HG03521 (cell line): ENCODE measurements around the gene WIF1.

Source experiments
- ATAC-seq: cut with Tn5 transposase; IDR thresholded peaks from one replicate; pipeline ENCODE4 v1.9.1; 2021; ENCODE audit warnings: mild to moderate bottlenecking, moderate library complexity; ENCODE audit not compliant: unreplicated experiment

WIF1 gene

DNA sequence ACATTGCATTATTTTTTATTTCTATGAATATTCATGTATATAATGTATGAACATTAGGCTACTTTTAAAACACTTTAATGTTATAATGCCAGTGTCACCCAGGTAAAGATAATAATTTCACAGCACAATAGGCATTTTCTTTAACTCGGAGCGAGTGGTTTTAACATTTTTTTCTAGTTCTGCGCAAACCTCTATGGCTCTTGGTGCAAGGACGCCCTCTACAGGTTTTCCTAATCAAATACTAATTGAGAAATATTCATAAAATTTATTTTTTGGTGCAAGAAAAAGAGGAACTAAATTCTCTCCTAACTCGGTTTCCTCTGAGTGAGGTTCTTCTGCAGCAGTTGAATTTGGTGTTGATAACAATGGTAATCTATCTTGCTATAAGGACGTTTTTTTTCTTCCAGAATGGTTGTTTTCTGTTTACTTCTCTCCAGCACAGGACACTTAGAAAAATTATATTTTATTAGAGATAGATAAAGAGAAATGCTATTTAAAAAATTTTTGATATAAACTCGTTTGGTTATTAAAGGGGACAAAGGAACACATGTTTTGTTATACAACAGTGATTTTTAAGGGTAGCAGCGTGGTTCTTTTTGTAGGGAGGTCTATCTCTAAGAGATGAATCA lies 2.4 kb upstream of the WIF1 start:
- no peak for ATAC-seq

DNA sequence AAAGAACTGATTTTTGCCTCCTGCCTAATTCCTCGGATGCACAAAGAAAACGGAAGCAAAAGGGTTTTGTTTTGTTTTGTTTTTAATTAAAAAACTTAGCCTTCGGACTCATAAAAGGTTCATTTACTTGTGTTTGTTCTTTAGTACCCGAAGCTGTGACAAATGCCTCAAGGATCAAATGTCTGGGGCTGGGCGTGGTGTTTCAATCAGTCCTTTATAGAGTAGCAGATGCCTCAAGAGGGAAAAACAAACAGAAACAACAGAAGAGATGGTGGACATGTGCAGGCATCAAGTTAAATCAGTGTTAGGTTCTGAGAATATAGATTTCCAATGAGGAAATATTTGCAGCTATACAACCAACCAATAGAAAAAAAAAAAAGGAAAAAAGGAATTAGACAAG lies 1.6 kb upstream of the WIF1 start:
- no peak for ATAC-seq

DNA sequence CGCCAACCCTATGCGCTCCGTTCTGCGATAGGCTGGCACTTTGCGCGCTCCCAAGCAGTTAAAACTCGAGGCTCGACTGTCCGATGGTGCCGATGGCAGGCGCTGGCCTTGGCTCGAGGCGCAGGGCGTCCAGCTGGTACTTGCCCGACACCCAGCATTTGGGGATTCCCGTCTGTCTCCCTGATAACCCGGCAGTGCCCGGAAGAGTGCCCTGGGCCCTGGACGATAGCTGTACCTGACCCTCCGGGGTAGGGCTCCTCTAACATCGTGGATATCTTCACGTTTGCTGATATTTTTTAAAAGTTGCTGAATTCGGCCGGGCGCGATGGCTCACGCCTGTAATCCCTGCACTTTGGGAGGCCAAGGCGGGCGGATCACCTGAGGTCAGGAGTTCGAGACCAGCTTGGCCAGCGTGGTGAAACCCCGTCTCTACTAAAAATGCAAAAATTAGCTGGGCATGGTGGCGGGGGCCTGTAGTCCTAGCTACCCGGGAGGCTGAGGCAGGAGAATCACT lies 908 bp upstream of the WIF1 start:
- ATAC-seq: no peak

DNA sequence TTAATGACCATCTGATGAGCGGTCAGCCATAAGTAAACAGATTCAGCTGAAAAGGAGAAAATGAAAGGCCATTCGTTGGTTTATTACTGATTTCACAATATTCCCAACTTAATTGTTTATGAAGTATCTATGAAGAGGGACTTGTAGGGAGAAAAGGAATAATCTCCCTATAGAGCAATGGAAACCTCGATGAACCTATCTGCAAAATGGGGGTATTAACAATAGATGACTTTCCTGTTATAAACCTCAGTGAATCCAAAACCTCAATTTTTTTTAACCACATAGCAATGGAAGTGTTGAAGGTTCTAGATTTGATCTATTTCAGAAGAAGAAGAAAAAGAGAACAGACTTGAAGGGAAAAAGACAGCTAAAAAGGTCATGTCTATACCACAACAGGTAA lies 2.0 kb downstream of the WIF1 start:
- no peak for ATAC-seq

DNA sequence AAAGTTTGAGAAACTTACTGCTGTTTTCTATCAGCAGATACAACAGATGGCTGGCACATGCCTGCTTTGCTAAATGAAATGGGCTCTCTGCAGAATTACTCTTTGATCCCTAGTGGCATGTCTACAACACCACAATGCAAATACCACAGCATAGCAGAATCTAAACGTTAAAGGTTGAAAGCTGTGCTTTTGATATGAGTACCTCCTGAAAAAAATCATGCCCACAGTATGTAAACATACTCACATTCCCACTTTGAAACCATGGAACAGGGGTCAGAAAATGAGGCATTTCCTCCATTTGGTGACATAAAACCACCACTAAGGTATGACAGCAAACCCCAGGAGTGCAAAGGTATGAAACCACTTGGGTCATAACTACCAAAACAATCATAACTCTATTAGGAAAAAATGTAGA lies 7.5 kb downstream of the WIF1 start:
- ATAC-seq: no peak

DNA sequence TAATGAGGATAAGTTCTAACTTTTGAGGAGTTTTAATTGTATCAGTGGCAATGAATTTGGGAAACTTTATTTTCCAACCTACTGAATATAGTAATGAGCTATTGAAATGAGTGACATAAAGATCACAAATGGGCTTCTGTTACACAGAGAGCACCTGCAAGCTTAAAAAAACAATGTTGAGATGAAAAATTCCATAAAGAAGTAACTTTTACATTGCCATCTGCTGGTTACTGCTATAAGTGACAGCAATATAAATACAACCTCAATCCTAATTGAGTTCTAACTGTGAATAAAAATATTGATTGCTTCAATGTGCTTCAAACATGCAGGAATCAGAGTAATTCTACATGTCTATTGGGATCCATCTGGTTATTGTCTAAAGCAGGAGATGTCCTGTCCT lies 14.2 kb downstream of the WIF1 start:
- no peak for ATAC-seq

DNA sequence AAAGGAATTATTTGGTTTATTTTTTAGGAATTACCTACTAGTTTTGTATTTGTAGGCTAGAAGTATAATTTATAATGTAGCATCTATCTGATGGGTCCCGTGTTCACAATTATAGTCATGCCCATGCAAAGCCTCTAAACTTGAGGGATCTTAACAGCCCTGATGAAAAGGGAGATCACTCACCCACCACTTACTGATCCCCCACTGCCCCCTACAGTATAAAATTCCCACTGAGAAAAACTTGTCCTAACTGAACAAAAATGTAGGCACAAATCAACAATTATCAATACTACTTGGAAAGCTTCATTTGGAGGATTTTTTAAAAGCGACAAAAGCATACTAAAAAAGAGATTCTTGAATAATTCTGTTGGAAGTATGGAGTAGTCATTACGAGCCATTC lies 21.0 kb downstream of the WIF1 start:
- ATAC-seq: no peak

DNA sequence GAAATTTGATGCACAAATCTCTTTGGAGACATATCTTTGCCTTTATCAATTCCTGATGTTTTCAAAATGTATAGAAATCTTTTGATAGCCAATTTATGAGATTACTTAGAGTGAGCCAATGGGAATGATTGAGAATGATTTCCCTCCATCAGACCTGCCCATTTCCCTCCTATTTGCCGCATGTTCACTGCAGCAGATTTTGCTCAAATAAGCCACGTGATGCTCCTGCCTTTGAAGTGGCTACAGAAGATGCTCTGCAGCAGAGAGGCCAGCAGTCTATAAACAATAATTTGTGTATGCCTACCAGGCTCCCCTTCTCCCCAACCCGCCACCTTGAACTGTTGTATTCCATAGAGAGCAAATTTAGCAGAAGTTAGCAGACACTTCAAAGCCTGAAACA lies 21.9 kb downstream of the WIF1 start:
- no peak for ATAC-seq

DNA sequence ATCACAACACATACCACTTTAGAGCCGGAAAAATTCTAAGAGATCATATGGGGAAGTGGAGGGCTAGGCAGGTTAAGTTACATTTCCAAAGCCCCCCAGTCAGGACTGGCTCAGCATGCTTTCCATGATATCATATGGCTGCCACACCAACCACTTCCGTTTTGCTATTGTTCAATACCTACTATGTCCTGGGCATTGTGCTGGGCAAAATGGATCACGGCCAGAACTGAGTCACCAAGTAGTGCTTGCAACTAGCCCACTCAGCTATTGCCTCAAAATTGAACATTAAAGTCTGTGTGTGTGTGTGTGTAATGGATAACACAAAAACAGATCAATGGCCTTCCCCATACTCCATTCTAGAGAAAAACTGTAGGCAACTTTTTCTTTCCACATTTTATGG lies 22.7 kb downstream of the WIF1 start:
- ATAC-seq: no peak

DNA sequence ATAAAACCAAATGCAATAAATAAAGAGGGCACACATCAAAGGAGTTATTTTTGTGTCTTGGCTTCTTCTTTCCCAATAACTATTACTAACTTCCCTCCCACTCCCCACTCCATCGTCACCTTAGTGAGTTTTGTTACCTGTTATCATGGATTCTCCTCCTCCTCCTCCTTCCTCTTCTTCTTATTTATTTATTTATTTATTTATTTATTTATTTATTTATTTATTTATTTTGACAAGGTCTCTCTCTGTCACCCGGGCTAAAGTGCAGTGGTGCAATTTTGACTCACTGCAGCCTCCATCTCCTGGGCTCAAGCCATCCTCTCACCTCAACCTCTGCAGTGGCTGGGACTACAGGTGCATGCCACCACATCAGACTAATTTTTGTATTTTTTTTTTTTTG lies 26.4 kb downstream of the WIF1 start:
- ATAC-seq: no peak

DNA sequence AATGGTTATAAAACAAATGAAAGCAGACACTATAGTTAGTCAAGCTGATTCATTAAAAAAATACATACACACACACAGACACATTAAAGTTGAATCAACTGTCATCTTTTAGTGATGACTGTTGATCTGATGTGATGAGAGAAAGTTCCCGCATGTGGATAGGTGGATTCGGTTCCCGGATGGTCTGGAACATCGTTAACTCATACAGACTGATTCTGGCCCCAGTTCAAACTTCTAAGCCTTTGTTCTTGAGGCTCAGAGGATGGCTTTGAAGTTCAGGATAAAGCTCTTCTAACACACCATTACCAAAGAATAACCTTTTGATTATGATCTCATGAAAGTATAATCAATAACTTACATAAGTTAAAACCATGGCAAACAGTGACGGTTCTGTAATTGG lies 27.5 kb downstream of the WIF1 start:
- no peak for ATAC-seq

DNA sequence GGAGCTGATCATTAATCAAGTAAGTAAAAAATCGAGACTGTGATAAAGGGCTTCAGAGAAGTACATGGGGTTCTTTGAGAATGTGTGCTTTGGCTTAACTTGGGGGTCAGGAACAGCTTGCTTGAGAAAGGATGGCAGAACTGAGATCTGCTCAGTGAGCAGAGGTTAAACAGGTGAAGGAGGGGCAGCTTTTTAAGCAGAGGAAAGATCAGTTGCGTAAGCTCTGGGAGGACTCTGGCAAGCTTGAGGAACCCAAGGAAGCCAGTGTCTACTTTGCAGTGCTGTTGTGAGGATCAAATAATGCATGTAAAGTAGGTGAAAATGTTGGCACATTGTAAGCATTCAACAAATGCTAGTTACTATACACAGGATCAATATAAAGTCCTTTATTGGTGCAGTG lies 30.6 kb downstream of the WIF1 start:
- no peak for ATAC-seq

DNA sequence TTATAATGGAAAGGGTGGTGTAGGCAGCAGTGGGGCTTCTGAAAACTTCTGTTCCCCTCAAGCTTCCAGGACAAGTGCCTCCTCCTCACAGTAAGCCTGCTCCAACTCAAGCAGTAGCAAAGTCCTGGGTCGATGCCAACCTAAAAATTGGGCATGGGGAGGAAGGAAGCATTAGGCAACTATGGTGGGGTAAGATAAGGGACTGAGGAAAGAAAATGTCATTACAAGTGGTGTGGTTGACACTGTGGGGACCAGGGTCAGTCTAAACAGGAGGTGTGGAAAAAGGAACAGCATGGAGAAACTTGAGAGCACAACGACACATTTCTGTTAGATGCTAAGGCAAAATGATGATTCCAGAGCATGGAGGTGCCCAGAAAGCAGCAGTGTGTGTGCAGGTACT lies 34.9 kb downstream of the WIF1 start:
- no peak for ATAC-seq

DNA sequence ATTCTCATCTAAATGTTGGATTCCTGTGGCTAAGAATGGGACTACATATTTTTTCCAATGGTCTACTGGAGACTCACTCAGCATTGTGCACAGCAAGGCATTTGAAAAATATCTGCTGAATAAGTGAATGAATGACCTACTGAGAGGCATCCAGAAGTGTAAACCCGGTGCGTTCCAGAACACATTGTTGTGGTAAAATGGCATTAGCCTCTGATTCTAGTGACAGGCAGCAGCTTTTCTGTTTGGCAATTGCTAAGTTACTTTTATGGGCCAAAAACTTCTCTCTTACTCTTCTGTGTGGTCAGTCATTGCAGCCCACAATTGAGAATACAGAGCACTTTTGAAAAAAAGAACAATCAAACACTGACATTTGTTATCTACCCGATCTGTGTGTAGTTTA lies 36.5 kb downstream of the WIF1 start:
- ATAC-seq: no peak

DNA sequence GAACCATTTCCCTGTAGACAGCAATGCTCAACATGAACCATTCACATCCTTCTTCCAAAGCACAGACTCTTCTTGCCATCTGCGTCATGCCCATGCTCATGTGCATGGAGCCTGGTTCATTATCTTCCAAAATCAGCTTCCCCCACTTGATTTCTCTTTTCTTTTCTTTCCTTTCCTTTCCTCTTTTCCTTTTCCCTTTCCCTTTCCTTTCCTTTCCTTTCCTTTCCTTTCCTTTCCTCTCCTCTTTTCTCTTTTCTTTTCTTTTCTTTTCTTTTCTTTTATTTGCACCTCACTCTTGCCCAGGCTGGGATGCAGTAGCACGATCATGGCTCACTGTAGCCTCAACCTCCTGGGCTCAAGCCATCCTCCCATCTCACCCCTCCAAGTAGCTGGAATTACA lies 37.5 kb downstream of the WIF1 start:
- ATAC-seq: no peak

DNA sequence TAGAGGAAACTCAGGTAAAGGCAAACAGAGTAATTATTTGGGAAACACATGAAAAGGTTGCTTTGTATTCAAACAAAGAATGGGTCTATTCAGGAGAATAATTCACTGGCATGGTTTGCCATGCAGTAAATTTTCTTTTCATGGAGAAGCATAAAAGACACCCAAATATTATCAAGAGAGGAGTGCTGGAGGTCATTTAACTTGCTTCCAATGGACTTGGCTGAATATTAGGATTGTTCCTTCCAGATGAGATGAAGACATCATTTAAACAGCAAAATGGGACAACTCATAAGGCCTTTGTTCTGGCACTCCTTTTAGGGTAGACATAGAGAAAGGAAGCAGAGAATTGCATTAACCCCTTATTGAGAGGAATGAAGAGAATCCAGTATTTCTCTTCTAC lies 38.7 kb downstream of the WIF1 start:
- ATAC-seq: no peak

DNA sequence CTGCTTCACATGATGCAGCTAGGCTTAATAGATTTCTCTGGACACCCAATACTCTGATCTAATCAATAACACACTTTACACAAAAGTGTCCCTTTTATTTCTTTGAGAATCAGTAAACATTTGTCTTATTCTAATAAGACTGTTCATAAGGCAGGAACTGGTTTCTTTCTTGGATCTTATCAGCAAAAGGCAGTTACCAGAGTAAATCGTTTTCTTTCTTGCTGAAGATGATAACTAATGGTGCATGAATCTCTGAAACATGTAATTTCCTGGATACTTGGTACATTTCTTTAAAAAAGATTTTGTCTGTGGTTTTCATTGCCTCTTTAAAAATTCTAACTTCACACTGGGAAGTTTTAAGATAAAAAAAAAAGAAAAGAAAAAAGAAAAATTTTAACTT lies 39.6 kb downstream of the WIF1 start:
- ATAC-seq: no peak

DNA sequence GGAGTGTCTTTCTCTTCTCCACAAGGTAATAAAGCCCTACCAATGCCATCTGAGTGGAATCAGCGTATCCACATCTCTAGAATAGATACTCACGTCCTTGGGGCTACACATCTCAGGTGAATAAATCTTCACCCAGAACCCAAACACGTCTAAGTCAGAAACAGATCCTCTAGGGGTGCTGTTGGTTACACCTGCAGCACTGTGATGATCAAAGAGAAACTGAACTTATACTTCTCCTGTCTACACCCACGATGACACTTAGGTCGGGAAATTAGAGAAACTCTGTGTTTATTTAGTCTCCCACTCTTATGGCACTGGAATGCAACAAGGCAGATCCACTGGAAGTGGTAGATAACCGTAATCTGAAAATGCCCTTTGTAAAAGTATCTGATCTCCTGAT lies 46.2 kb downstream of the WIF1 start:
- no peak for ATAC-seq

DNA sequence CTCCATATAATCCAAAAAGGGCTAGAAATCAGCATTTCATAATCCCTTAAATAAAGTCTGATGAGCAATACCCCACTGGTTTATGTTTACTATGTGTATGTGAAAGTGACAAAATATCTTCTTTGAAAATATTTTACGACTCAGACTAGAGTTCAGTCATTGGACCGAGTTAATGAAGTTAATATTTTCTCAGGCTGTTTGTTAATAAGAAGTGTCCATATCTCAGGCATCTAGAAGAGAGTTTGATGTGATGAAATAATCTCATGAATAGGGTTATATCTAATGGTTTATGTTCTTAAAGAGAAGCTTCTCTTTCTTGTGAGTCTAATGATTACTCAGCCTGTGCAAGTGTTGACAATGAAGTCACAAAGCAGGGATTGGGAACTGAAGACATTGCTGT lies 51.8 kb downstream of the WIF1 start:
- no peak for ATAC-seq

DNA sequence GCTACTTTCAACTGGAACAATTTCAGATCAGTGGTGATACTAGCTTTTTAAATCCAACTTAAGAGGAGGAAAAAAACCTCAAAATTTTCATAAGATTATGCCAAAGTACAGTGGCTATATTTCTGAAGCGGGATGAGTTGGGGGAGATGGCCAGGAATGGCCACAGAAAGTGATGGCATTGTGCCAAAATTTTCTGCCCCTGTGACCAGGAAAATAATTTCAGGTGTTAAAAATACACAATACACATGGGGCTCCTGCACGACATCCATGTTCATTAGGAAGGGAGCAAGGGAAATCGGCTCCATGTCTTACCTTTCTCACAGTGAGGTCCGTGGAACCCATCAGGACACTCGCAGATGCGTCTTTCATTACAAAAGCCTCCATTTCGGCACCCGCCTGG lies 53.7 kb downstream of the WIF1 start:
- ATAC-seq: no peak

DNA sequence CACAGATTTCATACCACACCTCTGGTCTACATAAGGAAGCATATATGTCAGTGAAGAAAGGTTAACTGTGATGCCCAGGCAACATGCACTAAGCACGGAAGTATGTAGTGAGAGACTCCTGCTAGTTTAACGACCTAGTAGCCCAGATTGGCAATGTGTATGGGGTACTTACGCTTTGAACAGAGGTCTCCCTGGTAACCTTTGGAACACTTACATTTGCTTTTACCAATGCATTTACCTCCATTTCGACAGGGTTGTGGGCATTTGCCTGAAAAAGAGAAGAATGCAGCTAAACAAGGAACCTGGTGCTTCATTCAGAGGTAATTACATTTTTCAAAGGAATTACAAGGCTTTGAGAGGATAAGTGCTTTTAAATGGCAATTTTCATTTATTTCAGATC lies 65.2 kb downstream of the WIF1 start:
- ATAC-seq: no peak

DNA sequence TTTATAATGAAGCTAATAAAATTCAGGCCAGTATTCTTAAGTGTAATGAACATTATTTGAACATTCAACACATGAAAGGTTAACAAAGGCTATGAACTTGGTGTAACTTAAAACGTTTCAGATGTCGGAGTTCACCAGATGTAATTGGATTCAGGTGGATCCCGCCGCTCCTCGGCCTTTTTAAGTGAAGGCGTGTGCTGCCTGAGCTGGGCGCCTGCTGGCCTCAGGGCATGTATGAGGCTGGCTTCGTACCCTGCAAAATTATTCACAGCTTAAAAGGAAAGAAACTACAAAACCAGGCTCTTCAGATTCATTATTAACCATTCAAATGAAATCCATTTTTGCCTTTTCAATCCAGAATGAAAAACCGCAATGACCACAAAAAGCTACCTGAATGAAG lies 69.9 kb downstream of the WIF1 start:
- ATAC-seq: no peak

DNA sequence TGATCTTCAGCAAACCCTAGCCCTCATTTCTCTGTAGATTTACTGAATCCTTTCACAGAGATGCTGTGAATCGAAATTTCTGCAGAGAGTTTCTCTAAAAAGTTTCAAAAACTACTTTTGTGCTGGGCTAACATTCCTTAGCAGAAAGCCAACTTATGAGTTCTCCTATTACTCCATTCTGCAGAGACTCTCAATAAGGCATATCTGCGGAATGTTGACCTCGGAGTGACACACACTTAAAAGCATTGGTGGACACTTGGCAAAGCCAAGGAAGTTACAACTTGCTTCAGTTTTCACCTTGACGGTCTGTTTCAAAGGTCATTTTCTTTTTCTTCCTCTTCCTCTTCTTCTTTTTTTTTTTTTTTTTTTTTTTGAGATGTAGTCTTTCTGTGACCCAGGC lies 75.8 kb downstream of the WIF1 start:
- ATAC-seq: no peak

DNA sequence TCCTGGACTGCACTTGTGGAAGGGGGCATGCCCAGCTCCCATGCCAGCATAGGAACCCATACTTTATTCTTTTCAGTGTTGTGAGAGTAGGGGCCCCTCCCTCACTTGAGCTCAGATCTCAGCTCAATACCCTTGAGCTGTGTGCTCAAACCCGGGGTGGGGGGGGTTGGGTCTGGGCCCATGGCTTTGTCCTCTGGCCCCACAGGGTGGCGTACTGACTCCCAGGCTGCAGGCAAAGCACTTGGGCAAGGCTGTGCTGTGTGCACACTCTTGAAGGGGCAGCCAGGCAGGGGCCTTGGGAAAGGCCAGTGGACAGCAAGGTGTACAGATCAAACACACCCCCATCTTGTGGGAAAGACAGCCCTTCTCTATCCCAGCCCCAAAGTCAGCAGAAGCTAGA lies 81.8 kb downstream of the WIF1 start:
- ATAC-seq: no peak
